ENCODE data around the gene LDHB.
A peak's percentile ranks its signal among the peaks of the same experiment; 100 is the strongest.
"Not testable (repeated sequence)": the region's sequence is repeated elsewhere in the genome, so short reads cannot be mapped to it uniquely, and the experiment has no call there.

The LDHB gene

GRCh38 chr12:21661396-21662093 is 3.9 kb upstream of the LDHB start:
- not testable (repeated sequence) for DNase-seq (ENCODE audit: low read depth)

DNA sequence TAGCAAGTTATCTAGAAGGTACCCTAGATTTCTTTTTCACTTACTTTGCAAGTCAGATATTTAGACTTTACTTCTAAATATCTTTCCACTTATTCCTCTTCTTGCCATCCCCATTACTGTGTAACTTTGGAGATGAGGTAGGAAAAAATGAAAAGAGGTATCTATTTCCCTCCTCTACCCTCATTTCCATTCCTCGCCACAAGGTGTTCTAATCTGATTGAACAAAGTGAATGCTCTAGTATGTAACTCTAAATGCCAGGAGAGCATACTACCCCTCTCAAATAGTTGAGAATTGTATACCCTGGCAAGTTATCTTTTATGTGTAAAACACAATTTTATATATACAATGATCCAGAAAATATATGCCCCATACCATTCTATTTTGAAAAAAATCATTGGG is 1.7 kb upstream of the LDHB start:
- DNase-seq (ENCODE audit: low read depth): no peak

GRCh38 chr12:21656905-21657325 is 727 bp downstream of the LDHB start:
- peak; percentile 14 for DNase-seq (ENCODE audit: low read depth)

GRCh38 chr12:21655591-21655990 is 2.1 kb downstream of the LDHB start:
- no peak for DNase-seq (ENCODE audit: low read depth)

DNA sequence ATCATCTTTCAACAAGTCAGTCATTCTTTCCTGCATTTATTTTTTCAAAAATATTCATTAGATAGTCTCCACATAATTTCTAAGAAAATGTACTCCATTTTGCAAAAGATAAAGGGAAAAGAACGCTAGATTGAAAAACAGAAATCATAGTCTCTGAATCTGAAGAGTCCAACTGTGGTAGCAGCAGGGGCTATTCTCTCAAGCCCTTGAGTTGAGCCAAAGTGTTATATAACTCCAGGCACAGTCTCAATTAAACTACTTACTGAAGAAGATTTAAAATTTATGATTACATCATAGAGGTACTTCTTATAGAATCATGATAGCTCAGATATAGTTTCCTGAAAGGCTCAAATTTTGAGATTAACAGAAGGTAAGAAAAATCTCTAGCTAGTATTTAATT is 5.8 kb downstream of the LDHB start:
- no peak for DNase-seq (ENCODE audit: low read depth)

GRCh38 chr12:21650997-21651396 is 6.6 kb downstream of the LDHB start:
- no peak for DNase-seq (ENCODE audit: low read depth)

- no peak for DNase-seq (ENCODE audit: low read depth)
Observed at GRCh38 chr12:21649034-21649433, 8.6 kb downstream of the LDHB start.

DNA sequence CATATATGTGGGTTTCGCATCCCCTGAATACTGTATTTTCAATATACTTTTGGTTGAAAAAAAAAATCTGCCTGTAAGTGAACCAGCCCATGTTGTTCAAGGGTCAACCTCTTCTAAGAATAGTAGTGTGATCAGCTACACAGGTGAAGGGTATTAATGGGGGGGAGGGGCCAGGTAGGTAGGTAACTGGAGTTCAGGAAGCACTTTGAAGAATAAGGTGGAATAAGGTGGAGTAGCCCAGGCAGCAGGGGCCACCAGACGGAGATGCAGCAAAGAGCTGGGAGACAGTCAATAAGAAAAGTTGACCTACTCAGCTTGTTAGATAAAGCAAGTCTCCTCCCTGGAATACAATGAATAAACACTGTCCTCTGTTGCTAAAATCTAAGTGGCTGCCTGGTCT is 9.3 kb downstream of the LDHB start:
- DNase-seq (ENCODE audit: low read depth): no peak

GRCh38 chr12:21647179-21647578 is 10.5 kb downstream of the LDHB start:
- DNase-seq (ENCODE audit: low read depth): no peak

- DNase-seq (ENCODE audit: low read depth): not testable (repeated sequence)
Observed at GRCh38 chr12:21645041-21645500, 12.6 kb downstream of the LDHB start.

- DNase-seq (ENCODE audit: low read depth): no peak
Observed at GRCh38 chr12:21644516-21644915, 13.1 kb downstream of the LDHB start.

DNA sequence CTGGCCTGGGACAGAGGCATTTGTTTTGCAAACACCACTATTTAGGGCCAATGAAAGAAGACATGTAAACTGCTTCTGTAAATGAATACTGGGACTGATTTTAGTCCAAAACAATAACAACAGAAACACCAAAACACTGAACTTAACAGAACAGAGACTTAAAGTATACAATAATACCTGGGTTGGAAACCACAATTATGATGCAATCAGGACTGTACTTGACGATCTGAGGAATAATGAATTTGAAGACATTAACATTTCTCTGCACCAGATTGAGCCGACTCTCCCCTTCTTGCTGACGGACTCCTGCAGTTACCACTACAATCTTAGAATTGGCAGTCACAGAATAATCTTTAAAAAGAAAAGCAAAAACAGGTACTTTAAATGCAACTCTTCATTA is 13.9 kb downstream of the LDHB start:
- no peak for DNase-seq (ENCODE audit: low read depth)

DNA sequence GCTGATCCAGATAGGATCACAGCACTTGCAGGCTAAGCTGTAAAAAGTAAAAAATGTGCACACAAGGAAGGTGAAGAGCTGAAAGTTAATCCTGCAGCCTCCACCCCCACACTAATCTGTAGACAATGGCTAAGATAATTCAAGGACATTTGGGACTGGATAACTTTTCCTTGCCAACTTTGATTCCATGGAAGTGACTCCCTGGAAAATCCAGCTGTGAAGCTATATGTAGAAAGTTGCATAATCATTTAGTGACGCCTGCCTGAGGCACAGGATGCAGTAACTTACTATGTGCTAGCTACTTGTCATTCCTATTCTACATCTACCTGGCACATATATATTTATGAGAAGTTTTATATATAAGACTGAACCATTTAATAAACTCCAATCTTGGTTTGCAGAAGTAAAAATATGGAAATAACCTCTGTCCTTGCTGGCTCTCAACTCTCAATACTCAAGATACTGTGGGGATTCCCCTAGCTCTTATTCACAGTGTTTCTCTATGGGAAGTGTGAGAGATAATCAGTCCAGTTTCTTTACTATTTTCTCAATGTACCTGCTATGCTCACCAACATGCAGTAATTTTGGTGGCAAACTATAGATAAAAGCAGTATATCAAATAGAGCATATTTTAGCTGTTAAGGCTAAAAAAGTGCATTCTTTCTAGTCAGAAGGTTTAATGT is 14.8 kb downstream of the LDHB start:
- DNase-seq (ENCODE audit: low read depth): no peak

DNA sequence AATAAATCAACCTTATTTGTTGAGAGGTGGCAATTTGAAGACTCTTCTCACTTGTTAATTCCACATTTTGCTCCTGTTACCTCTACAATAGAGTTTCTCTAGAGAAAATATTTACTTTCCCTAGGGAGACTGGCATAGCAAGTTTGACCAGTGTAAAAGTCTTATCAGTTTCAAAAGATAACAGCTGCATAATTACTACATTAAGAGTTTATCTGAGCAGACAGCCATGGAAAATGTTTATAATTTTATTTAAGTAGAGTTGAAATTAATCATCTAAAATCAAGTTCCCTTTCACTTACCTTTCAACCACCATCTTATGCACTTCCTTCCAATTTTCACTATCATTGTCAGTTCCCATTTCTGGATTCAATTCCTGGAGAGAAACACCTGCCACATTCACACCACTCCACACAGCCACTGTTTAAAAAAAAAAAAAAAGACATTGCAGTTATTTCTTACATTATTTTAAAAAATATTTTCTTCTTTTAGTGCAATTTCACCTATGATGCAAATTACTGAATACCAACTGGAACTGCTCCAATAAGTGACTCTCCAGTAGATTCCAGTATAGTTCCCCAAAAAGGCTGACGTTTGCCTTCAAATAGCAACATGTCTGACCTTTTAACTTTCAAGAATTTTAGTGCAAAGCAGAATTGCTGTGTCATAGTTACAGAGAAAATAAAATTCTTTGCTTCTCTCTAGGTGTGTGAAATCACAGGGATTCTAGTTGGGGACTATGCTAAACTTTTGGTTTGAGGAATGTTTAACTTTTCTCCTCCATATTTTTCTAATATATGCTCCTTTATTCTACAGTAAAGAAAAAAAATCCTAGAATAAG is 19.4 kb downstream of the LDHB start:
- no peak for DNase-seq (ENCODE audit: low read depth)

DNA sequence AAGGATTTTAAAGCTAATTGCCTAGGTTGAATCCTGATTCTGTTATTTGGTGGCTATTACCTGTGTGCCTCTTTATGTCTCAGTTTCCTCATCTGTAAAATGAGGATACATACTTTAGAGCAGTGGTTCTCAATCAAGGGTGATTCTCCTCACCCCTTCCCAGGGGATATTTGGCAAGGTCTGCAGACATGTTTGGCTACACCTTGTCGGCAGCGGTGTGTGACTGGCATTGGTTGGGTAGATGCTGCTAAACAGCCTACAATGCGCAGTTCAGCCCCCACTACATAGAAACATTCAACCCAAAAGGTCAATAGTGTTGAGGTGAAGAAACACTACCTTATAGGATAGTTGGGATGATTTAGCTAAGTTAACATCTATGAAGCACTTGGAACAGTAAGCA is 23.4 kb downstream of the LDHB start:
- DNase-seq (ENCODE audit: low read depth): no peak

GRCh38 chr12:21631367-21631766 is 26.3 kb downstream of the LDHB start:
- no peak for DNase-seq (ENCODE audit: low read depth)

- DNase-seq (ENCODE audit: low read depth): no peak
Observed at GRCh38 chr12:21627924-21628323, 29.7 kb downstream of the LDHB start.

DNA sequence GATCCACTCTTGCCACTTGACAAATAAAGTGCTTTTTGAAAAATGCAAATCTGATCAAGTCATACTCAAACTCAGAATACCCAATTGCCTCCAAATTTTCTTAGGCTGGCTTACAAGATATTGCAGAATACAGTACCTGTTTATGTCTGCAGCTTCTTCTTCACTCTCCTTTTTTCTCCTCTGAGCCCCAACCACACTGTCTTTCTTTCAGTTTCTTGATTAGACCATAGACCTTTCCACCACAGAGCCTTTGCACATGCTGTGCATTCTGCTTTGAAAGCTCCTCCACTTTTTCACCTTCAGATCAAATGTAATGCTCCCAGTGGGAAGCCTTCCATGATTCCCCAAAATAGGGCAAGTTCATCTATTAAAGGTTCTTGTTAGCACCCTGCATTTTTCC is 39.1 kb downstream of the LDHB start:
- DNase-seq (ENCODE audit: low read depth): no peak

GRCh38 chr12:21617030-21617429 is 40.6 kb downstream of the LDHB start:
- DNase-seq (ENCODE audit: low read depth): no peak

DNA sequence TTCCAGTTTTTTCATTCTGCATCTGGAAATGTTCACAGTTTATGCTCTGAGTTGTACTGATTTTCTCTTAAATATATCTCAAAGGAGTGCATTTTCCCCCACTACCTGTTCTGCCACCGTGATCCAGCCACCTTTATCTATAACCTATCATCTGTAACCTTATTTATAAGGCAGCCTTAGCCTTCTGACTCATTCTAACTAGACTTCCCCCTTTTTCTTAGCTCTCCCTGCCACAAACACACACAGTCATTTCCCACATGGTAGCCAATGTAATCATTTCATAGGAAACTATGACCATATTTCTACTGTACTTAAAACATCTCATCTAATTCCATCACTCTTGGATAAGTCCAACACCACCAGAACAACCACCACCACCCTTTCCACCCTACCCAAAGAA is 42.2 kb downstream of the LDHB start:
- DNase-seq (ENCODE audit: low read depth): no peak

DNA sequence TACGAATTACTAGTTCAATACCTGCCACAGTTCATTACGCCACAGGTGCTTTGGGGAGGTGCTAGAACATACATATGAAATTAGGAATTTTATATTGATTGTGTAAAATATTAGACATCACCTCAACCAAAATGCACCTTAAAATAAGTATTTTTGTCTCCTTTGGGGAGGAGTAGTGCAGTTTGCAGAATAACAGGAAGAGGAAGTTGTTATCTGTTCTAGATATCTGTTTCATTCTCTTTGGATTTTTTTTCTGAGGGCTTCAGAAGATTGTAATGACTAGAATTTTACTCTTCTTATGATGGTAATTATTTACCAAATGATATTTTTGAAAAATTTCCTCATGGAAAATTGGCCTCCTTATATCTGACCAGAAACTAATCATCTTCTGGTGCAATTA is 43.1 kb downstream of the LDHB start:
- DNase-seq (ENCODE audit: low read depth): no peak

- DNase-seq (ENCODE audit: low read depth): no peak
Observed at GRCh38 chr12:21613931-21614330, 43.7 kb downstream of the LDHB start.

DNA sequence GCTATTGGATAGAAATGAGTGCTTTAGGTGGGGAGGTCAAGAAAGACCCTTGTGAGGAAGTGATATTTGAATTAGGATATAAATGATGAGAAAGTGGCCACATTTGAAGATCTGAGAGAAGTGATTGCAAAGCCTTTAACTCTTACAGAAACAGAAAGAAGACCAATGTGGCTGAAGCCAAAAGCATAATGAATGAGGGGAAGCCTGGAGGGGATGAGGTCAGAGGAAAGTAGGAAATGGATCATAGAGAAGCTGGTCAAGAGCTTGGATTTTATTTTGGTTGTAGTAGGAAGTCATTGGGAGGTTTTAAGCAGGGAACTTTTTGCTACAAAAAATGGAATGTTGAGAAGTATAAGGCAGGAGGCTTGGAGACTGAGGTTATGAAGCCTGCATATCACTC is 49.4 kb downstream of the LDHB start:
- DNase-seq (ENCODE audit: low read depth): no peak

Measured in activated T-helper 1 cell treated with Interleukin-2 at 50 U/mL for 16 hours (primary cell).